Activated CD8-positive, alpha-beta memory T cell treated with anti-CD3 and anti-CD28 coated beads, Interleukin-2, amount 50 U/mL, for 1 hour (primary cell): ENCODE results near the gene SH3GL2.

Experiments
- DNase-seq: peaks from one replicate; pipeline ENCODE4 v3.0.0-alpha.2; 2020; ENCODE audit errors: extremely low read depth

The SH3GL2 gene

GRCh38 chr9:17578911-17579793, at the start of gene SH3GL2:
SH3GL2 (plus strand) TSS chr9:17579066.
- no peak for DNase-seq

GRCh38 chr9:17531642-17532254, 47.1 kb upstream of the SH3GL2 start:
- DNase-seq: no peak

GRCh38 chr9:17532461-17532860, 46.4 kb upstream of the SH3GL2 start:
- DNase-seq: no peak

- no peak for DNase-seq
Observed at GRCh38 chr9:17535176-17535575, 43.7 kb upstream of the SH3GL2 start.

- no peak for DNase-seq
Observed at GRCh38 chr9:17536027-17536426, 42.8 kb upstream of the SH3GL2 start.

GRCh38 chr9:17551023-17551422, 27.8 kb upstream of the SH3GL2 start:
- no peak for DNase-seq

- no peak for DNase-seq
Observed at GRCh38 chr9:17555362-17556054, 23.4 kb upstream of the SH3GL2 start.

GRCh38 chr9:17556255-17556654, 22.6 kb upstream of the SH3GL2 start:
- no peak for DNase-seq

GRCh38 chr9:17556935-17557334, 21.9 kb upstream of the SH3GL2 start:
- DNase-seq: no peak

- DNase-seq: no peak
Observed at GRCh38 chr9:17571825-17572224, 7.0 kb upstream of the SH3GL2 start.

GRCh38 chr9:17574342-17574741, 4.5 kb upstream of the SH3GL2 start:
- no peak for DNase-seq

- no peak for DNase-seq
Observed at GRCh38 chr9:17578577-17578910, 322 bp upstream of the SH3GL2 start.

- DNase-seq: no peak
Observed at GRCh38 chr9:17580119-17580518, 1.3 kb downstream of the SH3GL2 start.

- no peak for DNase-seq
Observed at GRCh38 chr9:17587113-17587512, 8.2 kb downstream of the SH3GL2 start.

- DNase-seq: no peak
Observed at GRCh38 chr9:17588395-17588794, 9.5 kb downstream of the SH3GL2 start.

GRCh38 chr9:17588941-17589340, 10.1 kb downstream of the SH3GL2 start:
- DNase-seq: no peak

GRCh38 chr9:17589771-17590170, 10.9 kb downstream of the SH3GL2 start:
- DNase-seq: no peak

- DNase-seq: no peak
Observed at GRCh38 chr9:17594961-17595360, 16.1 kb downstream of the SH3GL2 start.

- DNase-seq: no peak
Observed at GRCh38 chr9:17597977-17598376, 19.1 kb downstream of the SH3GL2 start.

GRCh38 chr9:17600962-17601593, 22.2 kb downstream of the SH3GL2 start:
- DNase-seq: no peak

- DNase-seq: no peak
Observed at GRCh38 chr9:17604556-17604955, 25.7 kb downstream of the SH3GL2 start.

- DNase-seq: no peak
Observed at GRCh38 chr9:17609312-17610005, 30.6 kb downstream of the SH3GL2 start.
